GM10248 (cell line): ENCODE results near the gene GDA.

Experiments used
- CTCF ChIA-PET: fragments of 300-600 bp; sonication (Branson Sonifier 250); formaldehyde crosslinking; extraction: SDS; loops from one replicate; lab custom pipeline; 2021; ENCODE audit warnings: antibody characterized with exemption; lab: Yijun Ruan, JAX
- POLR2A ChIA-PET: fragments of 350-650 bp; sonication (Branson Sonifier 250); formaldehyde crosslinking; extraction: SDS; loops from one replicate; lab custom pipeline; 2020; ENCODE audit warnings: antibody characterized with exemption; lab: Yijun Ruan, JAX
- DNase-seq: peaks from one replicate; pipeline ENCODE4 v3.0.0; 2012; ENCODE audit errors: extremely low spot score
- CTCF ChIP-seq: IDR thresholded peaks from 2 replicates; pipeline ENCODE4 v1.5.1; 2012; ENCODE audit warnings: mild to moderate bottlenecking, low read depth; ENCODE audit errors: extremely low read depth, missing control alignments, control extremely low read depth

Gene GDA

DNA sequence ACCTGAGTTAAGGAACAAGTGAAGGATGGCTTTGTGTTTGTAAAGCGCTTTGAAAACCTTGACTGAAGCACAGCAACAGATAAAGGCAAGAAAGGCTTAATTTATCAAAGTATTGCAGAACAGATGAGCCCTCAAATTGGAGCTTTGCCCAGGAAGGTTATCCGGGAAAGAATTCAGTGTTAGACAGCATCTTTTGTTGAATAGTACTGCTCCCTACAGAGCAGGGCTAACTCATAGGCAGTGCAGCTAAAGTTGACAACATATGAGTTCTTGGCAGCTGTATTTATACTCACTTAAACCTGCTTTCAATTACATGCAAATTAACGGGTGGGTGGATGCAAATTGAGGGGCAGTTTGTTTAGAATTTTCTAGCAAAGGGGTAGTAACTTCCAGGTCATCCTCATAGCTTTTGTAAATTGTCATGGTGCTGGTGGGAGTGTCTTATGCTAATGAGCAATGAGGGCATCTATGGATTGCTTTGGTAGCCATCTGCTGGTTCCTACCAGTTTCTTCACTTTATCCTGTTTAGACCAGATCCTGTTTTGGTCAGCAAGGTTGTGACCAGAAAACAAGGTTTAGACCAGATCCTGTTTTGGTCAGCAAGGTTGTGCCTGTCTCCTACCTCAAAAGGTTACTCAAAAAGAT lies 105.8 kb downstream of the GDA start:
- no peak for DNase-seq
- no peak for TF ChIP-seq CTCF
- ChIA-PET POLR2A (no interaction called here), CTCF (no interaction called here)

GRCh38 chr9:72255569-72255968 lies 106.3 kb downstream of the GDA start:
- POLR2A ChIA-PET: no interaction called here
- no peak for DNase-seq
- TF ChIP-seq CTCF: no peak
- CTCF ChIA-PET: interaction anchor here (2.6 kb wide), 1 partner anchor 11 kb away, joined by 6 read pairs; no protein-coding TSS in a partner anchor

- no peak for DNase-seq
- ChIA-PET CTCF (interaction anchor here (0.6 to 2.6 kb wide), 4 partner anchors 9 to 17 kb away, joined by 3 to 6 read pairs (median 3); no protein-coding TSS in a partner anchor), POLR2A (no interaction called here)
- no peak for TF ChIP-seq CTCF
Observed at GRCh38 chr9:72256931-72257330, 107.7 kb downstream of the GDA start.

DNA sequence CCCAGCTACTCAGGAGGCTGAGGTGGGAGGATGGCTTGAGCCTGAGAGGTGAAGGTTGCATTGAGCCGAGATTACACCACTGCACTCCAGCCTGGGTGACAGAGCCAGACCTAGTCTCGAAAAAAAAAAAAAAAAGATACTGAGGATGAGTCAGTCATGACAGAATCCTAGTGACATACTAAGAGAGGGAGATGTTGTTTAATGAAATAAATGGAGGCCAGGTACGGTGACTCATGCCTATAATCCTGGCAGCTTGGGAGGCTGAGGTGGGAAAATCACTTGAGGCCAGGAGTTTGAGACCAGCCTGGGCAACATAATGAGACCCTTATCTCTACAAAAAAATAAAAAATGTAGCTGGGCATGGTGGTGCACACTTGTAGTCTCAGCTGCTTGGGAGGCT lies 108.6 kb downstream of the GDA start:
- POLR2A ChIA-PET: no interaction called here

GRCh38 chr9:72262063-72262462 lies 112.8 kb downstream of the GDA start:
- no peak for TF ChIP-seq CTCF
- ChIA-PET CTCF (interaction anchor here (1.1 to 2.5 kb wide), 3 partner anchors 10 to 223 kb away, joined by 3 to 6 read pairs (median 6); no protein-coding TSS in a partner anchor), POLR2A (no interaction called here)
- no peak for DNase-seq

More for the DNA sequence above, 108.6 kb downstream of the GDA start:
- CTCF ChIA-PET: interaction anchor here (1.5 to 2.9 kb wide), 3 partner anchors 13 to 18 kb away, joined by 3 to 13 read pairs (median 6); no protein-coding TSS in a partner anchor
- no peak for DNase-seq
- no peak for TF ChIP-seq CTCF

GRCh38 chr9:72263572-72263971 lies 114.3 kb downstream of the GDA start:
- DNase-seq: no peak
- POLR2A ChIA-PET: no interaction called here
- CTCF ChIA-PET: interaction anchor here (2.5 kb wide), 1 partner anchor 8 kb away, joined by 6 read pairs; no protein-coding TSS in a partner anchor
- TF ChIP-seq CTCF: no peak
